Cardiac fibroblast (primary cell): Measurements from ENCODE around the gene SHISAL1.
"Not testable (repeated sequence)": the region's sequence is repeated elsewhere in the genome, so short reads cannot be mapped to it uniquely, and the experiment has no call there.

Experiments
- DNase-seq, 2 donors: peaks; one replicate each; pipeline versions ENCODE4 v3.0.0 to v3.0.0-alpha.2; 2010; ENCODE audit warnings: low read depth in 2 of 2
- H3K4me3 ChIP-seq, 2 donors: replicated peaks in 1 of 2; 1 replicate in 1 of 2; 2 replicates in 1 of 2; pipeline ENCODE4 v1.5.1; 2011; ENCODE audit warnings: low read depth in 2 of 2, low read length in 2 of 2, mild to moderate bottlenecking in 2 of 2, moderate library complexity in 1 of 2
- TF ChIP-seq, protein P1 (sequence below): IDR thresholded peaks from one replicate; pipeline ENCODE4 v1.5.1; 2011; ENCODE audit warnings: low read depth, mild to moderate bottlenecking, low read length, inconsistent platforms

SHISAL1 gene

DNA sequence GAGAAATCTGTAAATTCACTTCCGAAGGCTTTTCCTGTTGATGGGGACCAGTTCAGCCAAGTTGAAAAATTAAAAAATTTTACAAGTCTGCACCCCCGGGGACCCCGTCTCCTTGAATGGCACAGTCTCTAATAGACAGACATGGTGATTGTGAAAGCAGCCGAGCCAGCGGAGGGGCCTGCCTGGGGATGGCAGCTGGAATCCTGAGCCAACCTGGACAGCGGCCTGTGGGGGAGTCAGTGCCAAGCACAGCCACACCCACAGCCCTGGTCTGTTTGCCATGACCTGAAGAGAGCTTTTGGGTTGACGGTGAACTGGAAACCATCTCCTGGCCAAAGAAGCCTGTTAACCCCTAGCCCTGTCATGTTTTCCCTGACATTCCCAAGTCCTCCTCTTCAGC, 67.3 kb downstream of the SHISAL1 start:
- TF ChIP-seq, protein P1, sequence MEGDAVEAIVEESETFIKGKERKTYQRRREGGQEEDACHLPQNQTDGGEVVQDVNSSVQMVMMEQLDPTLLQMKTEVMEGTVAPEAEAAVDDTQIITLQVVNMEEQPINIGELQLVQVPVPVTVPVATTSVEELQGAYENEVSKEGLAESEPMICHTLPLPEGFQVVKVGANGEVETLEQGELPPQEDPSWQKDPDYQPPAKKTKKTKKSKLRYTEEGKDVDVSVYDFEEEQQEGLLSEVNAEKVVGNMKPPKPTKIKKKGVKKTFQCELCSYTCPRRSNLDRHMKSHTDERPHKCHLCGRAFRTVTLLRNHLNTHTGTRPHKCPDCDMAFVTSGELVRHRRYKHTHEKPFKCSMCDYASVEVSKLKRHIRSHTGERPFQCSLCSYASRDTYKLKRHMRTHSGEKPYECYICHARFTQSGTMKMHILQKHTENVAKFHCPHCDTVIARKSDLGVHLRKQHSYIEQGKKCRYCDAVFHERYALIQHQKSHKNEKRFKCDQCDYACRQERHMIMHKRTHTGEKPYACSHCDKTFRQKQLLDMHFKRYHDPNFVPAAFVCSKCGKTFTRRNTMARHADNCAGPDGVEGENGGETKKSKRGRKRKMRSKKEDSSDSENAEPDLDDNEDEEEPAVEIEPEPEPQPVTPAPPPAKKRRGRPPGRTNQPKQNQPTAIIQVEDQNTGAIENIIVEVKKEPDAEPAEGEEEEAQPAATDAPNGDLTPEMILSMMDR = no peak
- no peak overlapping the region for H3K4me3 ChIP-seq
- DNase-seq = no peak

DNA sequence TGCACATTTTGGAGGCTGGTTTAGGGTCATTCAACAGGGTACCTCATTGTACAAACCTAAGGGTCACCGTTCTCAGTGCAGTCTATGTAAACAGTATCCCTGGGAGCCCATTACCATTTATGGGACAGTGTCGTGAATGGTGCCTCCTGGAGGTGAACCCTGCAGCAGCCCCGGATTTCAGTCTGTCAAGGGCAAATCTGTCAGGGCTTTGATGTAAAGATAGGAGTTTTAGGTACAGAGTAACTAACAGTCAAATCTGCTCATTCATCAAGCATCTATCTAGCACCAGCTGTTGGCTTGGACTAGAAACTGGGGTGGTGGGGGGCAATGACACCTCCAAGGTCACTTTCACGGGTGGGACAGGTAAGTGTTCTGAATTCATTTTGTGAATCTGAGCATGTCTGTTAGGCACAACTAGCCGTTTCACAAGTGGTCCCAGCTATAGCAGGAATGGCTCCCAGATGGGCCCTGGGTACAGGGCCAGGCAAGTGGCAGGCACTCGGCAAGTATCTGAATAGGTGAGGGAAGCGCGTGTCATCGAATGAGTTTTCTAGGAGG, 68.4 kb downstream of the SHISAL1 start:
- TF ChIP-seq, protein P1 = no peak
- H3K4me3 ChIP-seq = no peak overlapping the region
- no peak for DNase-seq

DNA sequence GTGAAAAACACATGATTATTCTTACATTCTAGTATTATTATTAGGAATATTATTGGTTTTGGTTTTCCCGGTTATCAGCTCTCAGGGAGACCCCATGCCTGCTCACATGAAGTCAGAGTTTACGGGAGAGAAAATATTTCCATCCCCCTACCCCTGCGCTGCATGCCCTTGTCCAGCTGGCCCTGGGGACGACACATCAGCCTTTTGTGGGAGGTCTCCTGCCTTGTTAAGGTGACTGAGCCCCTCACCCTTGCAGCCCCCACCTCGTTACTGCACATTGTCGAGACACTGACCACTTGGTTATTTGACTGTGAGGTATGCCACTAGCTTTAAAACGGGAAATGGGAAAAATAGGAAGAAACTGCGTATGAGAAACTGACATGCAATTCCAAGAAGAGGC, 69.0 kb downstream of the SHISAL1 start:
- DNase-seq = no peak
- no peak overlapping the region for H3K4me3 ChIP-seq
- TF ChIP-seq, protein P1 = no peak

DNA sequence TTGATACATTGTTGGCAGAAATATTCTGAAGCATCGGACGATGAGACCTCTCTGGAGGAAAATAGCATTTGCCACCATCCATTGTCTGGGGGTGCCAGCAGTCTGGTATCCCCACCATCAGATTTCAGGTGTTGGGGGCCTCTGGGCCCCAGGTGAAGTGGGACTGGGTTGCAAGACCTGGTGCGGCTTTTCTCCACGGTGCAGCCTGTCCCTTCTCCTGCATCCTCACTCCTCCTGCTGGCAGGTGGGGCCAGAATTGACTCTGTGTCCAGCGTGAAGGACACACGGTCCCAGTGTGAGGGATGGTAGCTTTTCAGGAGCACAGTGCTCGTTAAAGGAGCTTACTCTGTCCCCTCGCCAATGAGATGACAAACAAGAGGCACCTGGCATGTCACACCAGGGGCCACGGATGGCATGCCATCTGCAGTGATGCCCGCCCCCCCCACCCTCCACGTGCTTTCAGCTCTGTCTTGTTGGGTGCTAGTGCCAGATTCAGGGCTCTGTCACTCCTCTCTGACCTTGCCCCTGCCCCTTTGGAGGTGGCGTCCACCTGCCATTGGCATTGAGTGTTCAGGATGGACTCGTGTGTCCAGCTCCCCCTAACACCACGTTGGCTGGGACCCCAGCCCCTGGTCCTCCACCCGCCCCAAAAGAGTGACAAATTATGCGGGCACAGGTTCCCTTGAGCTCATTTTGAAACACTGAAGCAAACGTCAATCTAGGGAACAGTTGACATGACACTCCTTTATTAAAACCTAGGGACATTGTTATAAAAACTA, 69.6 kb downstream of the SHISAL1 start:
- DNase-seq = no peak
- H3K4me3 ChIP-seq = no peak overlapping the region
- TF ChIP-seq, protein P1 = no peak

DNA sequence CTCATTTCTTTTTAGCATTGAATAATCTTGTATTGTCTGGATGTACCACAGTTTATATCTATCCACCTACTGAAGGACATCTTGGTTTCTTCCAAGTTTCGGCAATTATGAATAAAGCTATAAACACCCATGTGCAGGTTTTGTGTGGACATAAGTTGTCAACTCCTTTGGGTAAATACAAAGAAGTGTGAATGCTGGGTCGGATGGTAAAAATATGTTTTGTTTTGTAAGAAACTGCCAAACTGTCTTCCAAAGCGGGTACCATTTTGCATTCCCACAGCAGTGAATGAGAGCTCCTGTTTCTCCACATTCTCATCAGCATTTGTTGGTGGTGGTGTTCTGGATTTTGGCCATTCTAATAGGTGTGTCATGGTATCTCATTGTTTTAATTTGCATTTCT, 71.6 kb downstream of the SHISAL1 start:
- not testable (repeated sequence) for H3K4me3 ChIP-seq, DNase-seq

GRCh38 chr22:44237290-44237689, 75.5 kb downstream of the SHISAL1 start:
- no peak overlapping the region for H3K4me3 ChIP-seq
- TF ChIP-seq, protein P1 = no peak

DNA sequence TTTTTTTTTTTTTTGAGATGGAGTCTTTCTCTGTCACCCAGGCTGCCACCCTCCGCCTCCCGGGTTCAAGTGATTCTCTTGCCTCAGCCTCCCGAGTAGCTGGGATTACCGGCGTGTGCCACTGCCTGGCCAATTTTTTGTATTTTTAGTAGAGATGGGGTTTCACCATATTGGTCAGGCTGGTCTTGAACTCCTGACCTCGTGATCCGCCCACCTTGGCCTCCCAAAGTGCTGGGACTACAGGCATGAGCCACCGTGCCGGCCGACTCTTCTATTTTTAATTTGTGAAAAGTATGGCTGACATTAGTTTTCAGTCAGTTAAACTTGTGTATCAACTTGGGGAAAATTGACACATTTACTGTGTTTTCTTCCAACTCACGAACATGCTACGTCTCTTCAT, 78.4 kb downstream of the SHISAL1 start:
- DNase-seq = not testable (repeated sequence)

More at GRCh38 chr22:44237290-44237689, 75.5 kb downstream of the SHISAL1 start:
- no peak for DNase-seq

GRCh38 chr22:44231233-44231632, 81.5 kb downstream of the SHISAL1 start:
- no peak overlapping the region for H3K4me3 ChIP-seq
- DNase-seq = no peak
- TF ChIP-seq, protein P1 = no peak

More for the DNA sequence above, 78.4 kb downstream of the SHISAL1 start:
- not testable (repeated sequence) for H3K4me3 ChIP-seq
